Measurements from ENCODE around the gene CDYL.
A peak's percentile ranks its signal among the peaks of the same experiment; 100 is the strongest.

Gene CDYL

GRCh38 chr6:4804095-4804494 lies 27.9 kb downstream of the CDYL start:
- Histone ChIP-seq H3K4me1 (peaks cover 0 to 25% (median 9%) of the 10 kb centered on the region in 4 donors), H3K9me3 (peaks cover 0 to 7% (median 0%) of the 10 kb centered on the region in 3 donors), H3K27me3 (no peaks in the 10 kb centered on the region), H3K36me3 (no peaks in the 10 kb centered on the region), H3K4me3 (no peak overlapping the region), H3K27ac (no peak overlapping the region)
- intact Hi-C loops (cut with DNase I; ENCODE audit: low total_unique reads): no loop called here
- no peak for DNase-seq
- TF ChIP-seq, protein P1, sequence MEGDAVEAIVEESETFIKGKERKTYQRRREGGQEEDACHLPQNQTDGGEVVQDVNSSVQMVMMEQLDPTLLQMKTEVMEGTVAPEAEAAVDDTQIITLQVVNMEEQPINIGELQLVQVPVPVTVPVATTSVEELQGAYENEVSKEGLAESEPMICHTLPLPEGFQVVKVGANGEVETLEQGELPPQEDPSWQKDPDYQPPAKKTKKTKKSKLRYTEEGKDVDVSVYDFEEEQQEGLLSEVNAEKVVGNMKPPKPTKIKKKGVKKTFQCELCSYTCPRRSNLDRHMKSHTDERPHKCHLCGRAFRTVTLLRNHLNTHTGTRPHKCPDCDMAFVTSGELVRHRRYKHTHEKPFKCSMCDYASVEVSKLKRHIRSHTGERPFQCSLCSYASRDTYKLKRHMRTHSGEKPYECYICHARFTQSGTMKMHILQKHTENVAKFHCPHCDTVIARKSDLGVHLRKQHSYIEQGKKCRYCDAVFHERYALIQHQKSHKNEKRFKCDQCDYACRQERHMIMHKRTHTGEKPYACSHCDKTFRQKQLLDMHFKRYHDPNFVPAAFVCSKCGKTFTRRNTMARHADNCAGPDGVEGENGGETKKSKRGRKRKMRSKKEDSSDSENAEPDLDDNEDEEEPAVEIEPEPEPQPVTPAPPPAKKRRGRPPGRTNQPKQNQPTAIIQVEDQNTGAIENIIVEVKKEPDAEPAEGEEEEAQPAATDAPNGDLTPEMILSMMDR (IDR thresholded peaks at IDR 0.05): no peak

DNA sequence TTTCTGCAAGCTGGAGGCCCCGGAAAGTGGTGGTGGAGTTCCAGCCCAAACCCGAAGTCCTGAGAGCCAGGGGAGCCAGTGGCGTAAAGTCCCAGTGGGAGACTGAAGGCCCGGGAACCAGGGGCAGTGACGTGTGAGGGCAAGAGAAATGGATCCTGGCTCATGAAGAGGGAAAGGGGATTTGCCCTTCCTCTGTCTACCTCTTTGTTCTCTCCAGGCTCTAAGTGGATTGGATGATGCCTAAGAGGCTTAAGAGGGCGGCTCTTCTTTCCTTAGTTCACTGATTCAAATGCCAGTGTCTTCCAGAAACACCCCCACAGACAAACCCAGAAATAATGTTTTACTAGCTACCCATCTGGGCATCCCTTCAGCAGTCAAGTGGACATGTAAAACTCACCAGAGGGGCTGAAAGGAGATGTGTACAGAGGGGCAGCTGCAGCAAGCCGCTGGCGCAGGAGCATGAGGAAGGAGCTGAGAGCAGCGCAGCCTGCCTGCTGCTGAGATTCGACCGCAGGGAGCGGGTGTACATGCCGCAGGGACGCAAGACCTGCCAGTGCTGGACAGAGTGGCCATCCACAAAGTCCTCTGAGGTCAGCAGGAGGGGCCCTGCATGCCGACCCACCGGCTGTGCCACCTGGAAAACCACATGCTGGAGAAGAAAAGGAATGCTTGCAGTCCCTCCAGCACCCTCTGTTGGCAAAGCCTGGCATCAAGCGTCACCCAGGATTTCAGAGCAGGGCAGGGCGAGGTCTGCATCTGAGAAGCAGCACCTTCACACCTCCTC lies 29.5 kb downstream of the CDYL start:
- peaks cover 0 to 3% (median 0%) of the 10 kb centered on the region in 3 donors for H3K9me3 ChIP-seq
- peak; percentile 31 to 72 for DNase-seq
- H3K27ac ChIP-seq: no peak overlapping the region
- TF ChIP-seq, protein P1 (IDR thresholded peaks at IDR 0.05): peak; percentile 50 to 59
- intact Hi-C loops (cut with DNase I; ENCODE audit: low total_unique reads): no loop called here
- H3K36me3 ChIP-seq: no peaks in the 10 kb centered on the region
- no peak overlapping the region for H3K4me3 ChIP-seq
- peaks cover 0 to 29% (median 11%) of the 10 kb centered on the region in 4 donors for H3K4me1 ChIP-seq
- H3K27me3 ChIP-seq: no peaks in the 10 kb centered on the region

DNA sequence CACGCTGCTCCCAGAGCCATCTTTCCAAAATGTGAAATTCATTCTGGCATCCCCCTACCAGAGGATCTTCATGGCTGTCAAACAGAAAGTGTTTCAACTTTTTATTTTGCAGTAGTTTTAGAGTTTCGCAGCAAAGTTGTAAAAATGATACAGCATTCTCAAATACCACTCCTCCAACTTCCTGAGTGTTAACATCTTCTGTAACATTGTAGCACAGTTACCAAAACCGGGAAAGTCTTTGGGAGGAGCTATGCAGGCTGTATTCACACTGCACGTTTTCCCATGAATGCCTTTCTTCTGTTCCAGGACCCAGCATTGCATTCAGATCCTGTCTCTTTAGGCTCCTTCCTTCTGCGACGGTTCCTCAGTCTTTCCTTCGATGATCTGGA lies 30.1 kb downstream of the CDYL start:
- Histone ChIP-seq H3K27ac (no peak overlapping the region), H3K36me3 (no peaks in the 10 kb centered on the region), H3K4me3 (no peak overlapping the region), H3K9me3 (no peaks in the 10 kb centered on the region), H3K4me1 (peaks cover 0 to 34% (median 11%) of the 10 kb centered on the region in 4 donors), H3K27me3 (no peaks in the 10 kb centered on the region)
- intact Hi-C loops (cut with DNase I; ENCODE audit: low total_unique reads): no loop called here
- no peak for DNase-seq
- TF ChIP-seq, protein P1 (IDR thresholded peaks at IDR 0.05): no peak

- Histone ChIP-seq H3K27me3 (no peaks in the 10 kb centered on the region), H3K9me3 (no peaks in the 10 kb centered on the region), H3K36me3 (no peaks in the 10 kb centered on the region), H3K27ac (no peak overlapping the region), H3K4me3 (no peak overlapping the region), H3K4me1 (peaks cover 0 to 38% (median 11%) of the 10 kb centered on the region in 4 donors)
- DNase-seq: no peak
- TF ChIP-seq, protein P1 (IDR thresholded peaks at IDR 0.05): no peak
- intact Hi-C loops (cut with DNase I; ENCODE audit: low total_unique reads): no loop called here
These were observed 30.6 kb downstream of the CDYL start for GRCh38 chr6:4806791-4807190.

- H3K4me3 ChIP-seq: no peak overlapping the region
- no peaks in the 10 kb centered on the region for H3K9me3 ChIP-seq
These were observed 32.2 kb downstream of the CDYL start for GRCh38 chr6:4808396-4808795.

More at GRCh38 chr6:4808396-4808795, 32.2 kb downstream of the CDYL start:
- TF ChIP-seq, protein P1 (IDR thresholded peaks at IDR 0.05): no peak
- Histone ChIP-seq H3K27me3 (no peaks in the 10 kb centered on the region), H3K4me1 (peaks cover 0 to 37% (median 9%) of the 10 kb centered on the region in 4 donors), H3K27ac (no peak overlapping the region), H3K36me3 (no peaks in the 10 kb centered on the region)
- intact Hi-C loops (cut with DNase I; ENCODE audit: low total_unique reads): no loop called here
- DNase-seq: no peak
